ENCODE data around the gene NCOA7.

The NCOA7 gene

DNA sequence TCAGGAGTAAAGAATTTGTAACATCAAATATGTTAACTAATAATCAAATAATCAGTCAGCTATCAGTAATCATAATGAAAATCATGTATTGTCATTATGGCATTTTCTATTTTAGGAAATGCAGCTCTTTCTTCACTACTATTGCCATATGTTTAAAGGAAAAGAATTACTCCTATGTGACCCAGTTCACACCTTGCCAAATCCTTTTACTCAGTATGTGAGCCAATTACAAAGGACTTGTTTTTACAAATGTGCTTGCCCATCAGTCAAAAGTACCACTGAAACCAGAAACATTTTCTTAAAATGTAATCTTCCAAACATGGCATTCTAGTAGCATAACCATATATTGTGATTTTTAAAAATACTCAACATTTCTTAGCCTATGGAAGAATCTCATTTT is 63.6 kb downstream of the NCOA7 start:
- Histone ChIP-seq H3K36me3 (replicated peaks in 1 of 2; ENCODE audit: control insufficient read depth in 2 of 2, insufficient read depth in 2 of 2, low read length in 2 of 2) (no peaks in the 10 kb centered on the region), H3K9ac (ENCODE audit: low read depth, low read length, poor library complexity) (no peak overlapping the region), H3K23ac (ENCODE audit: low read depth, low read length, poor library complexity) (no peak overlapping the region), H3K18ac (ENCODE audit: low read length) (no peak overlapping the region), H3K27me3 (ENCODE audit: control insufficient read depth in 3 of 3, insufficient read depth in 3 of 3, low read depth in 1 of 3, low read length in 3 of 3) (no peaks in the 10 kb centered on the region), H2BK5ac (ENCODE audit: low read length) (no peak overlapping the region), H3K4me1 (ENCODE audit: control insufficient read depth in 2 of 2, insufficient read depth in 1 of 2, low read depth in 1 of 2, low read length in 2 of 2) (no peaks in the 10 kb centered on the region), H3K79me1 (ENCODE audit: low read depth, low read length) (no peaks in the 10 kb centered on the region), H3K4me3 (ENCODE audit: low read length in 2 of 2) (no peak overlapping the region), H2AFZ (ENCODE audit: low read length) (no peak overlapping the region), H2AK5ac (ENCODE audit: low read depth, low read length) (no peak overlapping the region), H3K4ac (ENCODE audit: low read length) (no peak overlapping the region), H4K8ac (ENCODE audit: low read depth, low read length) (no peak overlapping the region), H3K9me3 (replicated peaks in 1 of 2; ENCODE audit: control insufficient read depth in 2 of 2, insufficient read depth in 1 of 2, low read depth in 1 of 2, low read length in 2 of 2) (peaks cover 0 to 5% of the 10 kb centered on the region in 2 donors), H2BK120ac (ENCODE audit: low read depth, low read length) (no peak overlapping the region), H3K27ac (replicated peaks; ENCODE audit: low read length) (no peak overlapping the region), H3K14ac (ENCODE audit: low read length) (no peak overlapping the region), H2BK15ac (ENCODE audit: low read length) (no peak overlapping the region), H2BK12ac (ENCODE audit: low read length) (no peak overlapping the region), H4K91ac (ENCODE audit: low read depth, low read length, poor library complexity) (no peak overlapping the region), H3K4me2 (ENCODE audit: insufficient read depth, low read length, poor library complexity, severe bottlenecking) (no peak overlapping the region)
- no peak for DNase-seq (ENCODE audit: low spot score)

DNA sequence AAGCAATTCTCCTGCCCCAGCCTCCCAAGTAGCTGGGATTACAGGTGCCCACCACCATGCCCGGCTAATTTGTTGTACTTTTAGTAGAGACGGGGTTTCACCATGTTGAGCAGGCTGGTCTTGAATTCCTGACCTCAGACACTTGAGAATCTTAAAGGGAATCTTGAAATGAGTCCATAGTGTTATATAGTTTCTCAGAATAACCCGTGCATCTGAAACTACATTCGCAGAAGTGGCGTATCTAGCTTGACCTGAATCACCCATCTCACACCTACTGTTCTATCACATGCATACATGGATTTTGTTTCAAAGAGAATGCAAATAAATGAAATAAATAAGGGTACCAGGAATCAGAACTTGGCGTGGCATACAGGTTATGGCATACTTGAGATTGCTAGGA is 65.0 kb downstream of the NCOA7 start:
- Histone ChIP-seq H3K4me2 (ENCODE audit: insufficient read depth, low read length, poor library complexity, severe bottlenecking) (no peak overlapping the region), H3K4me3 (ENCODE audit: low read length in 2 of 2) (no peak overlapping the region), H3K9ac (ENCODE audit: low read depth, low read length, poor library complexity) (no peak overlapping the region), H3K4me1 (ENCODE audit: control insufficient read depth in 2 of 2, insufficient read depth in 1 of 2, low read depth in 1 of 2, low read length in 2 of 2) (no peaks in the 10 kb centered on the region), H2BK12ac (ENCODE audit: low read length) (no peak overlapping the region), H2BK5ac (ENCODE audit: low read length) (no peak overlapping the region), H3K18ac (ENCODE audit: low read length) (no peak overlapping the region), H4K91ac (ENCODE audit: low read depth, low read length, poor library complexity) (no peak overlapping the region), H4K8ac (ENCODE audit: low read depth, low read length) (no peak overlapping the region), H3K27ac (replicated peaks; ENCODE audit: low read length) (no peak overlapping the region), H2BK120ac (ENCODE audit: low read depth, low read length) (no peak overlapping the region), H3K36me3 (replicated peaks in 1 of 2; ENCODE audit: control insufficient read depth in 2 of 2, insufficient read depth in 2 of 2, low read length in 2 of 2) (no peaks in the 10 kb centered on the region), H2AFZ (ENCODE audit: low read length) (no peak overlapping the region), H3K27me3 (ENCODE audit: control insufficient read depth in 3 of 3, insufficient read depth in 3 of 3, low read depth in 1 of 3, low read length in 3 of 3) (no peaks in the 10 kb centered on the region), H3K23ac (ENCODE audit: low read depth, low read length, poor library complexity) (no peak overlapping the region), H2AK5ac (ENCODE audit: low read depth, low read length) (no peak overlapping the region), H3K9me3 (replicated peaks in 1 of 2; ENCODE audit: control insufficient read depth in 2 of 2, insufficient read depth in 1 of 2, low read depth in 1 of 2, low read length in 2 of 2) (peaks cover 0 to 5% of the 10 kb centered on the region in 2 donors), H3K4ac (ENCODE audit: low read length) (no peak overlapping the region), H3K79me1 (ENCODE audit: low read depth, low read length) (no peaks in the 10 kb centered on the region), H3K14ac (ENCODE audit: low read length) (no peak overlapping the region), H2BK15ac (ENCODE audit: low read length) (no peak overlapping the region)
- no CpG with 5 or more reads among the region's 6 CpGs for WGBS, 2 donors (ENCODE audit: extremely low coverage in 2 of 2, insufficient read length in 2 of 2, insufficient replicate concordance in 1 of 2)
- DNase-seq (ENCODE audit: low spot score) = no peak

DNA sequence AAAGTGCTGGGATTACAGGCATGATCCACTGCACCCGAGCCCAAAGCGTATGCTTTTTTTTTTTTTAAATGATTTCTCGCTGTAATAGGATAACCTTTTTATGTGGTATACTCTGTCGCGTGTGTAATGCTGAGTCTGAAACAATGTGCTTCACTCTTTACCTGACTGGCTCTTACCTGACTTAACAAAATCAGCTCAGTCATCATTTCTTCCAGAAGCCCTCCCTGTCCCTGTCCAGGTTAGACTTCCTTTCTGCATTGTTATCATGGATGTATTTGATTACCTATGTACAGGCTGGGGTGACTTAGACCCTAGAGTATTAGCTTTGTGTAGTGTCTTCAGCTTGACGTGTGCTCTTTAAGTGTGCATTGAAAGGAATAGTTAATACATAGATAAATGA is 67.1 kb downstream of the NCOA7 start:
- Histone ChIP-seq H3K27ac (replicated peaks; ENCODE audit: low read length) (no peak overlapping the region), H2BK12ac (ENCODE audit: low read length) (no peak overlapping the region), H2BK5ac (ENCODE audit: low read length) (no peak overlapping the region), H2AK5ac (ENCODE audit: low read depth, low read length) (no peak overlapping the region), H4K8ac (ENCODE audit: low read depth, low read length) (no peak overlapping the region), H2BK15ac (ENCODE audit: low read length) (no peak overlapping the region), H3K4me3 (ENCODE audit: low read length in 2 of 2) (no peak overlapping the region), H3K14ac (ENCODE audit: low read length) (no peak overlapping the region), H3K18ac (ENCODE audit: low read length) (no peak overlapping the region), H3K23ac (ENCODE audit: low read depth, low read length, poor library complexity) (no peak overlapping the region), H4K91ac (ENCODE audit: low read depth, low read length, poor library complexity) (no peak overlapping the region), H3K9me3 (replicated peaks in 1 of 2; ENCODE audit: control insufficient read depth in 2 of 2, insufficient read depth in 1 of 2, low read depth in 1 of 2, low read length in 2 of 2) (peaks cover 0 to 5% of the 10 kb centered on the region in 2 donors), H3K4ac (ENCODE audit: low read length) (no peak overlapping the region), H3K79me1 (ENCODE audit: low read depth, low read length) (no peaks in the 10 kb centered on the region), H3K36me3 (replicated peaks in 1 of 2; ENCODE audit: control insufficient read depth in 2 of 2, insufficient read depth in 2 of 2, low read length in 2 of 2) (no peaks in the 10 kb centered on the region), H2AFZ (ENCODE audit: low read length) (no peak overlapping the region), H3K4me2 (ENCODE audit: insufficient read depth, low read length, poor library complexity, severe bottlenecking) (no peak overlapping the region), H3K27me3 (ENCODE audit: control insufficient read depth in 3 of 3, insufficient read depth in 3 of 3, low read depth in 1 of 3, low read length in 3 of 3) (no peaks in the 10 kb centered on the region), H3K9ac (ENCODE audit: low read depth, low read length, poor library complexity) (no peak overlapping the region), H2BK120ac (ENCODE audit: low read depth, low read length) (no peak overlapping the region), H3K4me1 (ENCODE audit: control insufficient read depth in 2 of 2, insufficient read depth in 1 of 2, low read depth in 1 of 2, low read length in 2 of 2) (no peaks in the 10 kb centered on the region)
- no peak for DNase-seq (ENCODE audit: low spot score)
- WGBS, 2 donors (ENCODE audit: extremely low coverage in 2 of 2, insufficient read length in 2 of 2, insufficient replicate concordance in 1 of 2) = no CpG with 5 or more reads among the region's 6 CpGs

DNA sequence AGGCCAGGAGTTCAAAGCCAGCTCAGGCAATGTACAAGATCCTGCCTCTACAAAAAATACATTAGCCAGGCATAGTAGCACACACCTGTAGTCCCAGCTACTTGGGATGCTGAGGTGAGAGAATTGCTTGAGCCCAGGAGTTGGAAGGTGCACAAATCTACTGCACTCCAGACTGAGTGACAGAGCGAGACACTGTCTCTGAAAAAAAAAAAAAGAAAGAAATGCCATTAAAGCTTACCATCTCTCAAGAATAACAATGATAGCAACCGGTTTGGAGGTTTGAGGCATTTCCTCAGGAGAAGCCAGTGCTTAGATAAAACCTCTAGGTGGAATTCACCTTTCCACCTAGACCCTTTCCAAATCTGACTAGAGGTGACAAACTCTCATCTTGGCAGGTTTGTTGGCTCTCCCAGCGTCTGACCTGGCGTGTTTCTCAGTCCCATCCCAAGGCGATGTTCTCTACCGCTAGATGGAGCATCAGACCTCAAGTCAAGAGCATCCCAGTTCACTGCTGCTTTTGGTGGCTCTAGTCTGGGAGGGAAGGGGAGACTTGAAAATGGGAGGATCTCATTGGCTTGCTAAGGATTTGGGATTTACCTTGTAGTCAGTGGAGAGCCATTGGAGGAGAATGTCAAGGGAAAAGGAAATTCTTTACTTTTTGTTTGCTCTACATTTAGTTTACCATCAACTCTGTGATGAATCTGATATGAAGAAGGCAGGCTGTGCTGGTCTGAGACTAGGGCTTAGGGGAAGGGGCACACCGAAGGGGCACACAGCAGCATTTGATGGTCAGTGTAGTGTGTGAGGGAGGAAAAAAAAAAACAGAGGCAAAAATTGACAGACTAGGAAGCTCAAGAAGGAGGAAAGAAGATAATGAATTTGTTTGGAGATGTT is 67.9 kb downstream of the NCOA7 start:
- Histone ChIP-seq H3K4me3 (ENCODE audit: low read length in 2 of 2) (no peak overlapping the region), H3K36me3 (replicated peaks in 1 of 2; ENCODE audit: control insufficient read depth in 2 of 2, insufficient read depth in 2 of 2, low read length in 2 of 2) (no peaks in the 10 kb centered on the region), H2BK15ac (ENCODE audit: low read length) (no peak overlapping the region), H3K27ac (replicated peaks; ENCODE audit: low read length) (no peak overlapping the region), H3K18ac (ENCODE audit: low read length) (no peak overlapping the region), H2BK120ac (ENCODE audit: low read depth, low read length) (no peak overlapping the region), H3K79me1 (ENCODE audit: low read depth, low read length) (no peaks in the 10 kb centered on the region), H3K9me3 (replicated peaks in 1 of 2; ENCODE audit: control insufficient read depth in 2 of 2, insufficient read depth in 1 of 2, low read depth in 1 of 2, low read length in 2 of 2) (no peaks in the 10 kb centered on the region), H2AFZ (ENCODE audit: low read length) (no peak overlapping the region), H2AK5ac (ENCODE audit: low read depth, low read length) (no peak overlapping the region), H3K4me1 (ENCODE audit: control insufficient read depth in 2 of 2, insufficient read depth in 1 of 2, low read depth in 1 of 2, low read length in 2 of 2) (no peaks in the 10 kb centered on the region), H3K14ac (ENCODE audit: low read length) (no peak overlapping the region), H3K4ac (ENCODE audit: low read length) (no peak overlapping the region), H4K91ac (ENCODE audit: low read depth, low read length, poor library complexity) (no peak overlapping the region), H3K9ac (ENCODE audit: low read depth, low read length, poor library complexity) (no peak overlapping the region), H2BK12ac (ENCODE audit: low read length) (no peak overlapping the region), H4K8ac (ENCODE audit: low read depth, low read length) (no peak overlapping the region), H2BK5ac (ENCODE audit: low read length) (no peak overlapping the region), H3K23ac (ENCODE audit: low read depth, low read length, poor library complexity) (no peak overlapping the region), H3K4me2 (ENCODE audit: insufficient read depth, low read length, poor library complexity, severe bottlenecking) (no peak overlapping the region), H3K27me3 (ENCODE audit: control insufficient read depth in 3 of 3, insufficient read depth in 3 of 3, low read depth in 1 of 3, low read length in 3 of 3) (no peaks in the 10 kb centered on the region)
- DNase-seq (ENCODE audit: low spot score) = peak; percentile 62
- WGBS, 2 donors (ENCODE audit: extremely low coverage in 2 of 2, insufficient read length in 2 of 2, insufficient replicate concordance in 1 of 2) = no CpG with 5 or more reads among the region's 7 CpGs
